HepG2 (cell line): ENCODE measurements around the gene NBL1. TPM values are rescaled to one million over a fixed set of nuclear protein-coding genes. Genes with fewer than 3 reads are reported as not detected.
"Not testable (repeated sequence)": the region's sequence is repeated elsewhere in the genome, so short reads cannot be mapped to it uniquely, and the experiment has no call there.

Source experiments
- ATAC-seq: fragments of 200-7000 bp; cut with Tn5 transposase; 3 replicates; pipeline ENCODE4 v1.9.1; 2020; ENCODE audit warnings: mild to moderate bottlenecking, moderate library complexity
- BruUV-seq: library from RNA; stranded (reverse); fragments of 400-500 nt; replicated peaks from 2 replicates; lab custom pipeline; 2021; lab: Mats Ljungman, UMichigan
- CTCF ChIA-PET: fragments of 300-600 bp; formaldehyde crosslinking; extraction: SDS; loops from one replicate; lab custom pipeline; 2021; ENCODE audit warnings: low total read pairs, inconsistent platforms, low intra/inter-chr PET ratio; lab: Yijun Ruan, JAX
- POLR2A ChIA-PET: fragments of 350-600 bp; sonication (Branson Sonifier 250); formaldehyde crosslinking; loops from one replicate; lab custom pipeline; 2020; ENCODE audit warnings: antibody characterized with exemption, inconsistent platforms; lab: Yijun Ruan, JAX
- DNase-seq: peaks from one replicate; pipeline ENCODE4 v3.0.0-alpha.2; 2015; ENCODE audit warnings: low spot score
- FAIRE-seq: peaks from 3 replicates; lab custom pipeline; 2011; peaks lifted over from hg19 to GRCh38; lab: Jason Lieb, UNC
- H2AFZ ChIP-seq: one replicate; pipeline ENCODE4 v1.6.1; 2011; ENCODE audit warnings: low read length, inconsistent platforms
- H3K27ac ChIP-seq: fragments of 300-600 bp; 3 replicates; pipeline ENCODE4 v1.8.0; 2011; ENCODE audit warnings: mixed run types, mild to moderate bottlenecking, mixed read lengths, low read length, inconsistent platforms; ENCODE audit not compliant: insufficient read depth; ENCODE audit errors: extremely low read length
- H3K27me3 ChIP-seq, 2 experiments: fragments of 200-600 bp in 1 of 2; 2 replicates in 1 of 2; 3 replicates in 1 of 2; pipeline versions ENCODE4 v1.6.0 to v1.8.0; 2011; ENCODE audit warnings: low read length in 2 of 2, mild to moderate bottlenecking in 2 of 2, moderate library complexity in 2 of 2, inconsistent platforms in 1 of 2; ENCODE audit not compliant: insufficient read depth in 2 of 2, control insufficient read depth in 1 of 2
- H3K36me3 ChIP-seq, 2 experiments: fragments of 200-600 bp in 1 of 2; replicated peaks in 1 of 2; 2 replicates in 1 of 2; 3 replicates in 1 of 2; pipeline versions ENCODE4 v1.5.1 to v1.8.0; 2011; ENCODE audit warnings: low read length in 2 of 2, inconsistent platforms in 1 of 2; ENCODE audit not compliant: insufficient read depth in 2 of 2, control insufficient read depth in 1 of 2
- H3K4me1 ChIP-seq: 2 replicates; pipeline ENCODE4 v1.5.1; 2012; ENCODE audit warnings: low read length, inconsistent platforms; ENCODE audit not compliant: insufficient read depth
- H3K4me2 ChIP-seq: 2 replicates; pipeline ENCODE4 v1.6.0; 2011; ENCODE audit warnings: low read depth, low read length, inconsistent platforms
- H3K4me3 ChIP-seq, 3 experiments: fragments of 200-600 bp in 1 of 3; sonication (generic), shearing (Covaris generic) in 1 of 3; replicated peaks in 1 of 3; 2 replicates each; pipeline ENCODE4 v1.5.1; 2011 to 2016; ENCODE audit warnings: low read length in 3 of 3, inconsistent platforms in 2 of 3, low read depth in 2 of 3, mild to moderate bottlenecking in 2 of 3, control low read depth in 1 of 3, mixed read lengths in 1 of 3; ENCODE audit not compliant: insufficient read depth in 1 of 3
- H3K79me2 ChIP-seq: one replicate; pipeline ENCODE4 v1.6.1; 2011; ENCODE audit warnings: low read length, inconsistent platforms; ENCODE audit not compliant: insufficient read depth
- H3K9ac ChIP-seq: 2 replicates; pipeline ENCODE4 v1.6.0; 2011; ENCODE audit warnings: mild to moderate bottlenecking, low read depth, low read length, inconsistent platforms; ENCODE audit not compliant: insufficient read depth
- H3K9me3 ChIP-seq: 2 replicates; pipeline ENCODE4 v1.5.1; 2012; ENCODE audit warnings: mild to moderate bottlenecking, low read length
- H4K20me1 ChIP-seq: 2 replicates; pipeline ENCODE4 v1.6.0; 2011; ENCODE audit warnings: inconsistent platforms, mild to moderate bottlenecking, low read length, moderate library complexity; ENCODE audit not compliant: insufficient read depth
- U2AF2 ChIP-seq: fragments of 200-400 bp; formaldehyde crosslinking; IDR thresholded peaks from 2 replicates; pipeline ENCODE4 v1.6.1; 2017; ENCODE audit warnings: low read depth, mild to moderate bottlenecking, low read length
- WGBS: methylation state at CpG from one replicate; pipeline ENCODE4 v1.1.6; 2017; ENCODE audit warnings: low lambda C conversion rate; 5-methylcytosine and 5-hydroxymethylcytosine counted together
- in situ Hi-C: cut with HindIII; loops from 2 replicates; pipeline ENCODE4 v1.10.0; 2017; ENCODE audit warnings: low pct_unique_long_range_greater_than_20kb; ENCODE audit not compliant: extremely low pct_ligation_motif_present
- intact Hi-C: fragments of 100-400 bp; cut with micrococcal nuclease; formaldehyde crosslinking; loops from one replicate; pipeline ENCODE4 v1.10.0; 2022; ENCODE audit not compliant: unreplicated experiment
- polyA plus RNA-seq, 8 experiments: library from polyadenylated mRNA; depleted of rRNA in 3 of 8; stranded (reverse) in 7 of 8; unstranded in 1 of 8; fragments of >200 nt; fragmentation: Illumina TruSeq in 4 of 8; extraction: Trizol in 4 of 8; gene quantifications; 2 replicates each; pipeline versions ENCODE4 v1.2.1 to v1.2.3, GENCODE V29; 2011 to 2016; ENCODE audit warnings: low read depth in 4 of 8, missing spikeins in 1 of 8, mixed read lengths in 1 of 8; ENCODE audit not compliant: insufficient read depth in 1 of 8
- total RNA-seq, 5 experiments: library from RNA; depleted of rRNA; stranded (reverse); fragments of >200 nt; fragmentation: Illumina TruSeq; extraction: Trizol; gene quantifications; 2 replicates each; pipeline ENCODE4 v1.2.3, GENCODE V29; 2016; ENCODE audit warnings: low read depth in 1 of 5
- TF ChIP-seq, protein P1 (sequence below): sonication (generic); formaldehyde crosslinking; IDR thresholded peaks from 2 replicates; pipeline ENCODE4 v1.4.0; 2020; ENCODE audit warnings: missing genetic modification reagents
- TF ChIP-seq, protein P2 (sequence below): sonication (generic); formaldehyde crosslinking; IDR thresholded peaks from 2 replicates; pipeline ENCODE4 v1.8.0; 2022; ENCODE audit warnings: missing genetic modification reagents, mild to moderate bottlenecking, borderline replicate concordance
- TF ChIP-seq, protein P3 (sequence below): sonication (generic); formaldehyde crosslinking; IDR thresholded peaks from 2 replicates; pipeline ENCODE4 v1.4.0; 2020; ENCODE audit warnings: missing genetic modification reagents
- TF ChIP-seq, protein P4 (sequence below): sonication (generic); formaldehyde crosslinking; IDR thresholded peaks from 2 replicates; pipeline ENCODE4 v1.5.1; 2020; ENCODE audit warnings: missing genetic modification reagents, mild to moderate bottlenecking, borderline replicate concordance

The NBL1 gene
- total and polyA plus RNA-seq, 2 of the 13 experiments (the other 11 are each of a cell fraction or from before 2014, with no cell fraction given) = 2.7 to 13.8 TPM

DNA sequence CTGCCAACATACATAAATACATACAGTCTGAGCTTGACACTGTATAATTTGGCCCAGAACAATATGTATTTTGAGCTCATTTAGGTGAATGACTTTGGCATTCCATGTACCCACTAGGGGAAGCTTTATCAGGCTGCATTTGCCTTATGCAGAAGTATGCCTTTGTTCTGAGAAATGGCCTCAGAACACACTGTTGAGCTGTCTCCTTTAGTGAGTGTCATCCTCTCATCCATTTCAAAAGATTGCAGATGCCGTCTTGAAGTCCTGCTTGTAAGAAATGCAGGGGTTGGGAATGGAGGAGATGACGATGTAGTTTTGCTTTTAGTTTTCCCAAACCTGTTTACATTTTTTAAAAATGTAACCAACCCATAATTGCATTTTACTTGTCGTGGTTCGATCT lies 14.8 kb upstream of the NBL1 start:
- Histone ChIP-seq H3K4me2 (no peak overlapping the region), H3K27ac (no peak overlapping the region), H4K20me1 (no peaks in the 10 kb centered on the region), H3K9me3 (no peaks in the 10 kb centered on the region), H3K4me1 (no peaks in the 10 kb centered on the region), H3K36me3 (peaks cover 9 to 28% of the 10 kb centered on the region in 2 experiments; a peak in 4 of 5 replicates), H3K9ac (no peak overlapping the region), H3K27me3 (no peaks in the 10 kb centered on the region; a peak in 1 of 5 replicates), H2AFZ (no peak overlapping the region), H3K79me2 (no peaks in the 10 kb centered on the region), H3K4me3 (no peak overlapping the region)
- TF ChIP-seq, protein P1, sequence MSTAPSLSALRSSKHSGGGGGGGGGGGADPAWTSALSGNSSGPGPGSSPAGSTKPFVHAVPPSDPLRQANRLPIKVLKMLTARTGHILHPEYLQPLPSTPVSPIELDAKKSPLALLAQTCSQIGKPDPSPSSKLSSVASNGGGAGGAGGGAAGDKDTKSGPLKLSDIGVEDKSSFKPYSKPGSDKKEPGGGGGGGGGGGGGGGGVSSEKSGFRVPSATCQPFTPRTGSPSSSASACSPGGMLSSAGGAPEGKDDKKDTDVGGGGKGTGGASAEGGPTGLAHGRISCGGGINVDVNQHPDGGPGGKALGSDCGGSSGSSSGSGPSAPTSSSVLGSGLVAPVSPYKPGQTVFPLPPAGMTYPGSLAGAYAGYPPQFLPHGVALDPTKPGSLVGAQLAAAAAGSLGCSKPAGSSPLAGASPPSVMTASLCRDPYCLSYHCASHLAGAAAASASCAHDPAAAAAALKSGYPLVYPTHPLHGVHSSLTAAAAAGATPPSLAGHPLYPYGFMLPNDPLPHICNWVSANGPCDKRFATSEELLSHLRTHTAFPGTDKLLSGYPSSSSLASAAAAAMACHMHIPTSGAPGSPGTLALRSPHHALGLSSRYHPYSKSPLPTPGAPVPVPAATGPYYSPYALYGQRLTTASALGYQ (CRISPR knock-in tag) = no peak
- TF ChIP-seq, protein P2, sequence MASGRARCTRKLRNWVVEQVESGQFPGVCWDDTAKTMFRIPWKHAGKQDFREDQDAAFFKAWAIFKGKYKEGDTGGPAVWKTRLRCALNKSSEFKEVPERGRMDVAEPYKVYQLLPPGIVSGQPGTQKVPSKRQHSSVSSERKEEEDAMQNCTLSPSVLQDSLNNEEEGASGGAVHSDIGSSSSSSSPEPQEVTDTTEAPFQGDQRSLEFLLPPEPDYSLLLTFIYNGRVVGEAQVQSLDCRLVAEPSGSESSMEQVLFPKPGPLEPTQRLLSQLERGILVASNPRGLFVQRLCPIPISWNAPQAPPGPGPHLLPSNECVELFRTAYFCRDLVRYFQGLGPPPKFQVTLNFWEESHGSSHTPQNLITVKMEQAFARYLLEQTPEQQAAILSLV = no peak
- no peak for TF ChIP-seq U2AF2
- TF ChIP-seq, protein P3, sequence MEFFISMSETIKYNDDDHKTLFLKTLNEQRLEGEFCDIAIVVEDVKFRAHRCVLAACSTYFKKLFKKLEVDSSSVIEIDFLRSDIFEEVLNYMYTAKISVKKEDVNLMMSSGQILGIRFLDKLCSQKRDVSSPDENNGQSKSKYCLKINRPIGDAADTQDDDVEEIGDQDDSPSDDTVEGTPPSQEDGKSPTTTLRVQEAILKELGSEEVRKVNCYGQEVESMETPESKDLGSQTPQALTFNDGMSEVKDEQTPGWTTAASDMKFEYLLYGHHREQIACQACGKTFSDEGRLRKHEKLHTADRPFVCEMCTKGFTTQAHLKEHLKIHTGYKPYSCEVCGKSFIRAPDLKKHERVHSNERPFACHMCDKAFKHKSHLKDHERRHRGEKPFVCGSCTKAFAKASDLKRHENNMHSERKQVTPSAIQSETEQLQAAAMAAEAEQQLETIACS = no peak
- TF ChIP-seq, protein P4, sequence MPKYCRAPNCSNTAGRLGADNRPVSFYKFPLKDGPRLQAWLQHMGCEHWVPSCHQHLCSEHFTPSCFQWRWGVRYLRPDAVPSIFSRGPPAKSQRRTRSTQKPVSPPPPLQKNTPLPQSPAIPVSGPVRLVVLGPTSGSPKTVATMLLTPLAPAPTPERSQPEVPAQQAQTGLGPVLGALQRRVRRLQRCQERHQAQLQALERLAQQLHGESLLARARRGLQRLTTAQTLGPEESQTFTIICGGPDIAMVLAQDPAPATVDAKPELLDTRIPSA (CRISPR knock-in tag) = no peak
- intact Hi-C loops (no loop called here), in situ Hi-C loops (no loop called here)
- ATAC-seq = no peak
- no peak for DNase-seq
- ChIA-PET POLR2A (interaction anchor here (0.6 kb wide), 1 partner anchor 129 kb away, joined by 3 read pairs; no protein-coding TSS in a partner anchor), CTCF (no interaction called here)
- FAIRE-seq = no peak
- WGBS = 96% methylated on average over 4 of the region's 4 CpGs
- no TSS peak for BruUV-seq

DNA sequence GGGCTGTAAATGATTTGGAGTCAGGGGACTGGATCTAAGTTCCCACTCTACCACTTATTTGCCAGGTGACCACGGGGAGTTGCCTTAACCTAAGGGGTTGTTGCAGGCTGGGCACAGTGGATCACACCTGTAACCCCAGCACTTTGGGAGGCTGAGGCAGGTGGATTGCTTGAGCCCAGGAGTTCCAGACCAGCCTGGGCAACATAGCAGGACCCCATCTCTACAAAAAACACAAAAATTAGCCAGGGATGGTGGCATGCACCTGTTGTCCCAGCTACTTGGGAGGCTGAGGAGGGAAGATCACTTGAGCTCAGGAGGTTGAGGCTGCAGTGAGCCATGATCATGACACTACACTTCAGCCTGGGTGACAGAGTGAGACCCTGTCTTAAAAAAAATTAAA lies 13.9 kb upstream of the NBL1 start:
- BruUV-seq, ATAC-seq, H4K20me1 ChIP-seq, H3K4me2 ChIP-seq, H3K9me3 ChIP-seq, H3K27me3 ChIP-seq, H3K4me3 ChIP-seq, H3K79me2 ChIP-seq, DNase-seq, intact Hi-C loops, H3K4me1 ChIP-seq, H3K9ac ChIP-seq, H2AFZ ChIP-seq, CTCF ChIA-PET, H3K27ac ChIP-seq, in situ Hi-C loops, FAIRE-seq: not testable (repeated sequence)
- 100% methylated on average over 1 of the region's 1 CpG for WGBS
- POLR2A ChIA-PET = interaction anchor here (1.0 kb wide), 1 partner anchor 10 kb away, joined by 3 read pairs; no protein-coding TSS in a partner anchor
- peaks cover 5 to 26% of the 10 kb centered on the region in 2 experiments; a peak in 4 of 5 replicates for H3K36me3 ChIP-seq
